HepG2 (cell line): ENCODE results near the gene MT1M. TPM values are rescaled to one million over a fixed set of nuclear protein-coding genes. Genes with fewer than 3 reads are reported as not detected.

Experiments
- ATF6 ChIP-seq: sonication (generic); formaldehyde crosslinking; conservative IDR thresholded peaks from 2 replicates; pipeline ENCODE4 v1.4.0; 2020; ENCODE audit warnings: missing genetic modification reagents
- CC2D1A ChIP-seq: sonication (generic); formaldehyde crosslinking; IDR thresholded peaks from 2 replicates; pipeline ENCODE4 v1.8.1; 2023; ENCODE audit warnings: mild to moderate bottlenecking, missing genetic modification reagents
- DNMT1 ChIP-seq: sonication (generic); formaldehyde crosslinking; IDR thresholded peaks from 2 replicates; pipeline ENCODE4 v1.5.1; 2020; ENCODE audit warnings: mild to moderate bottlenecking, missing genetic modification reagents
- FLYWCH1 ChIP-seq: sonication (generic); formaldehyde crosslinking; IDR thresholded peaks from 2 replicates; pipeline ENCODE4 v1.8.1; 2023; ENCODE audit warnings: mild to moderate bottlenecking, missing genetic modification reagents
- HNRNPH1 ChIP-seq: fragments of 200-400 bp; formaldehyde crosslinking; optimal IDR thresholded peaks from 2 replicates; pipeline ENCODE3; 2017; ENCODE audit warnings: mild to moderate bottlenecking, low read depth, low read length
- HOXD1 ChIP-seq: sonication (generic); formaldehyde crosslinking; IDR thresholded peaks from 2 replicates; pipeline ENCODE4 v1.5.0; 2020; ENCODE audit warnings: missing genetic modification reagents
- JUN ChIP-seq: sonication (generic); formaldehyde crosslinking; IDR thresholded peaks from 2 replicates; pipeline ENCODE4 v1.4.0; 2020; ENCODE audit warnings: mild to moderate bottlenecking, missing genetic modification reagents
- SPEN ChIP-seq: sonication (generic); formaldehyde crosslinking; IDR thresholded peaks from 2 replicates; pipeline ENCODE4 v1.5.1; 2020; ENCODE audit warnings: low read depth, mild to moderate bottlenecking, missing genetic modification reagents
- ZFP90 ChIP-seq: sonication (generic); formaldehyde crosslinking; IDR thresholded peaks from 2 replicates; pipeline ENCODE4 v1.8.0; 2022; ENCODE audit warnings: missing genetic modification reagents, mild to moderate bottlenecking, inconsistent platforms, borderline replicate concordance
- ZNF136 ChIP-seq: sonication (generic); formaldehyde crosslinking; IDR thresholded peaks from 2 replicates; pipeline ENCODE4 v1.8.1; 2022; ENCODE audit warnings: low read depth, mild to moderate bottlenecking, moderate library complexity, missing genetic modification reagents
- ZNF547 ChIP-seq: sonication (generic); formaldehyde crosslinking; IDR thresholded peaks from 2 replicates; pipeline ENCODE4 v1.5.1; 2020; ENCODE audit warnings: mild to moderate bottlenecking, missing genetic modification reagents
- ZNF574 ChIP-seq: sonication (generic); formaldehyde crosslinking; IDR thresholded peaks from 2 replicates; pipeline ENCODE4 v1.4.0; 2020; ENCODE audit warnings: missing genetic modification reagents
- ZNF777 ChIP-seq: sonication (generic); formaldehyde crosslinking; IDR thresholded peaks from 2 replicates; pipeline ENCODE4 v1.4.0; 2020; ENCODE audit warnings: missing genetic modification reagents
- ZNF784 ChIP-seq: sonication (generic); formaldehyde crosslinking; IDR thresholded peaks from 2 replicates; pipeline ENCODE4 v1.5.1; 2020; ENCODE audit warnings: missing genetic modification reagents, mild to moderate bottlenecking, borderline replicate concordance
- ZNF800 ChIP-seq: sonication (generic); formaldehyde crosslinking; IDR thresholded peaks from 2 replicates; pipeline ENCODE4 v1.4.0; 2020; ENCODE audit warnings: missing genetic modification reagents
- ZNF839 ChIP-seq: sonication (generic); formaldehyde crosslinking; IDR thresholded peaks from 2 replicates; pipeline ENCODE4 v1.4.0; 2020; ENCODE audit warnings: missing genetic modification reagents, mild to moderate bottlenecking, borderline replicate concordance
- ZSCAN9 ChIP-seq: IDR thresholded peaks from 2 replicates; pipeline ENCODE4 v1.6.1; 2016; ENCODE audit warnings: borderline replicate concordance
- polyA plus RNA-seq, 8 experiments: library from polyadenylated mRNA; depleted of rRNA in 3 of 8; stranded (reverse) in 7 of 8; unstranded in 1 of 8; fragments of >200 nt; fragmentation: Illumina TruSeq in 4 of 8; extraction: Trizol in 4 of 8; gene quantifications; 2 replicates each; pipeline versions ENCODE4 v1.2.1 to v1.2.3, GENCODE V29; 2011 to 2016; ENCODE audit warnings: low read depth in 4 of 8, missing spikeins in 1 of 8, mixed read lengths in 1 of 8; ENCODE audit not compliant: insufficient read depth in 1 of 8
- total RNA-seq, 5 experiments: library from RNA; depleted of rRNA; stranded (reverse); fragments of >200 nt; fragmentation: Illumina TruSeq; extraction: Trizol; gene quantifications; 2 replicates each; pipeline ENCODE4 v1.2.3, GENCODE V29; 2016; ENCODE audit warnings: low read depth in 1 of 5
- TF ChIP-seq, protein P1 (sequence below): sonication (generic); formaldehyde crosslinking; IDR thresholded peaks from 2 replicates; pipeline ENCODE4 v1.4.0; 2020; ENCODE audit warnings: missing genetic modification reagents

MT1M gene
- total and polyA plus RNA-seq, 2 of the 13 experiments (the other 11 are each of a cell fraction or from before 2014, with no cell fraction given): 4.6 TPM; not detected in 1

GRCh38 chr16:56608043-56608875 is 24.2 kb upstream of the MT1M start, which contains the start of gene MT2A (continued):
- TF ChIP-seq, protein P1, sequence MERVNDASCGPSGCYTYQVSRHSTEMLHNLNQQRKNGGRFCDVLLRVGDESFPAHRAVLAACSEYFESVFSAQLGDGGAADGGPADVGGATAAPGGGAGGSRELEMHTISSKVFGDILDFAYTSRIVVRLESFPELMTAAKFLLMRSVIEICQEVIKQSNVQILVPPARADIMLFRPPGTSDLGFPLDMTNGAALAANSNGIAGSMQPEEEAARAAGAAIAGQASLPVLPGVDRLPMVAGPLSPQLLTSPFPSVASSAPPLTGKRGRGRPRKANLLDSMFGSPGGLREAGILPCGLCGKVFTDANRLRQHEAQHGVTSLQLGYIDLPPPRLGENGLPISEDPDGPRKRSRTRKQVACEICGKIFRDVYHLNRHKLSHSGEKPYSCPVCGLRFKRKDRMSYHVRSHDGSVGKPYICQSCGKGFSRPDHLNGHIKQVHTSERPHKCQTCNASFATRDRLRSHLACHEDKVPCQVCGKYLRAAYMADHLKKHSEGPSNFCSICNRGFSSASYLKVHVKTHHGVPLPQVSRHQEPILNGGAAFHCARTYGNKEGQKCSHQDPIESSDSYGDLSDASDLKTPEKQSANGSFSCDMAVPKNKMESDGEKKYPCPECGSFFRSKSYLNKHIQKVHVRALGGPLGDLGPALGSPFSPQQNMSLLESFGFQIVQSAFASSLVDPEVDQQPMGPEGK (CRISPR knock-in tag): peak; percentile 39; the same call in 1 of the 2 replicates
- TF ChIP-seq ZNF777 (CRISPR knock-in tag) (peak; percentile 77; the same call in 1 of the 2 replicates), ZSCAN9 (CRISPR knock-in tag) (peak; percentile 24; the same call in 1 of the 2 replicates), ZNF839 (CRISPR knock-in tag) (0 out of 2 replicates have a peak, but pooled peaks have one; percentile 30), ZNF800 (CRISPR knock-in tag) (peak; percentile 97), ZNF136 (CRISPR knock-in tag) (peak; percentile 25; the same call in 1 of the 2 replicates), ZNF574 (CRISPR knock-in tag) (peak; percentile 84), CC2D1A (no peak), ZNF784 (CRISPR knock-in tag) (peak; percentile 70; the same call in 1 of the 2 replicates), ZFP90 (CRISPR knock-in tag) (peak; percentile 76; the same call in 1 of the 2 replicates), JUN (CRISPR knock-in tag) (peak; percentile 53; the same call in 1 of the 2 replicates), ATF6 (CRISPR knock-in tag) (no peak), SPEN (peak; percentile 32; the same call in 1 of the 2 replicates), FLYWCH1 (CRISPR knock-in tag) (0 out of 2 replicates have a peak, but pooled peaks have one; percentile 15), HNRNPH1 (peak; percentile 21), DNMT1 (peak; percentile 89; the same call in 1 of the 2 replicates), HOXD1 (no peak), ZNF547 (peak; percentile 49; the same call in 1 of the 2 replicates)
